Lung (tissue), 12 donors: ENCODE measurements around the gene ERC2. TPM values are rescaled to one million over a fixed set of nuclear protein-coding genes. Genes with fewer than 3 reads are reported as not detected.
A peak's percentile ranks its signal among the peaks of the same experiment; 100 is the strongest.
"Not testable (repeated sequence)": the region's sequence is repeated elsewhere in the genome, so short reads cannot be mapped to it uniquely, and the experiment has no call there.

Source experiments
- ATAC-seq: fragments of 200-7000 bp; cut with Tn5 transposase; one replicate; pipeline ENCODE4 v1.9.1; 2020; ENCODE audit warnings: moderate number of reproducible peaks; ENCODE audit not compliant: insufficient read depth, low FRiP score
- DNase-seq, 3 donors: peaks; one replicate each; pipeline ENCODE4 v3.0.0-alpha.2; 2013 to 2017
- H3K27ac ChIP-seq, 2 donors: one replicate each; pipeline ENCODE4 v1.5.1; 2013; ENCODE audit warnings: mild to moderate bottlenecking in 2 of 2, moderate library complexity in 2 of 2, control low read depth in 1 of 2, inconsistent platforms in 1 of 2, low read depth in 1 of 2, low read length in 1 of 2
- H3K27me3 ChIP-seq, 3 donors: one replicate each; pipeline ENCODE4 v1.5.1; 2013; ENCODE audit warnings: low read length in 2 of 3; ENCODE audit not compliant: control insufficient read depth in 3 of 3, insufficient read depth in 3 of 3
- H3K36me3 ChIP-seq, 4 donors: one replicate each; pipeline ENCODE4 v1.5.1; 2013; ENCODE audit warnings: low read length in 4 of 4, mild to moderate bottlenecking in 1 of 4, moderate library complexity in 1 of 4; ENCODE audit not compliant: control insufficient read depth in 4 of 4, insufficient read depth in 4 of 4
- H3K4me1 ChIP-seq, 5 donors: one replicate each; pipeline ENCODE4 v1.5.1; 2013; ENCODE audit warnings: low read length in 5 of 5, mild to moderate bottlenecking in 2 of 5, moderate library complexity in 1 of 5; ENCODE audit not compliant: control insufficient read depth in 5 of 5, insufficient read depth in 5 of 5
- H3K4me3 ChIP-seq: one replicate; pipeline ENCODE4 v1.5.1; 2013; ENCODE audit warnings: mild to moderate bottlenecking, control low read depth, moderate library complexity
- H3K9ac ChIP-seq, 2 donors: one replicate each; pipeline ENCODE4 v1.5.1; 2013; ENCODE audit warnings: low read length in 2 of 2, control low read depth in 1 of 2; ENCODE audit not compliant: insufficient read depth in 1 of 2
- H3K9me3 ChIP-seq, 4 donors: one replicate each; pipeline ENCODE4 v1.5.1; 2013; ENCODE audit warnings: low read length in 3 of 4, mild to moderate bottlenecking in 1 of 4, moderate library complexity in 1 of 4; ENCODE audit not compliant: control insufficient read depth in 4 of 4, insufficient read depth in 3 of 4
- CTCF ChIP-seq: IDR thresholded peaks from 2 replicates; pipeline ENCODE4 v1.5.1; 2012; ENCODE audit warnings: mild to moderate bottlenecking; ENCODE audit errors: control extremely low read depth, extremely low read depth
- WGBS, 2 donors: extraction: QIAGEN DNeasy Blood & Tissue Kit; methylation state at CpG; one replicate each; pipeline ENCODE4 v1.1.7; 2013; 5-methylcytosine and 5-hydroxymethylcytosine counted together
- polyA plus RNA-seq, 2 donors: library from polyadenylated mRNA; stranded (reverse); fragments of 200-250 nt; gene quantifications; one replicate each; pipeline ENCODE4 v1.2.1, GENCODE V29; 2013
- total RNA-seq, 2 donors: library from RNA; depleted of rRNA in 1 of 2; stranded (reverse); fragments of >200 nt in 1 of 2; gene quantifications; one replicate each; pipeline ENCODE4 v1.2.1, GENCODE V29; 2014 to 2021
- donor health status: control.
- donor health status: control.
- donor health status: Bipolar disorder and iron deficiency.
- donor health status: healthy.
- donor health status: DM: yes; HTN: yes; CAD: no.

ERC2 gene
- total and polyA plus RNA-seq, 4 donors: 0.20 to 3.5 (median 0.97) TPM

DNA sequence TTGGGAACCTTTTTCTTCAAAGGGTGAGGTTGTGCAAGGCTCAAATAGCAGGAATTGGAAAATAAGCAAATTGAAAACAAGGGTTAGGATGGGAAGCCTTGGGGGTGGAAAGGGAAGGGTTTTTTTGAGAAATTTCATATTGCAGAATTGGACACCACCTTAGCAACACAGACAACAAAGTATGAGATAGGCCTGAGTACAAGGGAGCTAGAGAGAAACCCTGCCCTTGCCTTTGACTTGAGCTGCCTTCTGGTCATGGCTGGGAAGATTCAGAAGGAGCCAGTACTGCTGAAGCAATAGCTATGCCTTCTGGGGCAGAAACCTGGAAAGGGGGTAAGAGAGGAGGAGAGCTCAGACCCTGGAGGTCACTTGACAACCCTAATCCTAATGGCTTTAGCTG lies 445.6 kb downstream of the ERC2 start:
- Histone ChIP-seq H3K27me3 (peaks cover 0 to 42% (median 15%) of the 10 kb centered on the region in 3 donors), H3K36me3 (no peaks in the 10 kb centered on the region), H3K9me3 (peaks cover 0 to 1% (median 0%) of the 10 kb centered on the region in 4 donors), H3K4me3 (no peak overlapping the region), H3K4me1 (peaks cover 0 to 16% (median 4%) of the 10 kb centered on the region in 5 donors), H3K9ac (no peak overlapping the region), H3K27ac (no peak overlapping the region)
- TF ChIP-seq CTCF: no peak
- ATAC-seq: no peak
- no peak for DNase-seq

DNA sequence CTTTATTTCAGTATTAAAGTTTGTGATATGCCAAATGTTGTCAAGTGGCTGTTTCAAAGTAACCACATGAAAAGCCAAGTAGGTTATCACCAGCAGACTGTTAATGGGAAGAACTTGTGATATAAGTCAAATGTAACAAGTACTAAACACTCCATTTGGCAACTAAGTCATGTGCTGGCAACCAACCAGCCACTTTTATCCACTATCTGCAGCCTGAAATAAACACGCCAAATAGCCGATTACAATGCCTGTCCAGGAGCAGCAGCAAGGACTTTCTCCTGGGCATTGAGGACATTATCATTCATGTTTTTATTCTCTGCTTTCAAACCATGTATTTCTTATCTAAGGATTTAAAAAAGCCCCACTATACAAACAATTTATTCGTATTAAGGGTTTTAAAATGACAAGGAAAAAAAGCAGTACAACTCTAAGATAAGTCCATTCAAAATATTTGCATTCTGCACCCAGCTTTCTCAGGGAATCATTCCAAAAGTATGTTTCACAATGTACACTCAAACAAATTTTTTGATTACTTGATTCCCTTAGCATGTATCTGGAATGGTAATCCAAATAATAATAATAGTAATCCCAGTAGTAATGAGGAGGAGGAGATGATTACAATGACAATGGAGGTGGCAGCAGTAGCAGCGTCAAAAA lies 448.6 kb downstream of the ERC2 start:
- Histone ChIP-seq H3K36me3 (no peaks in the 10 kb centered on the region), H3K4me3 (no peak overlapping the region), H3K9me3 (peaks cover 0 to 5% (median under 1%) of the 10 kb centered on the region in 4 donors), H3K27me3 (peaks cover 0 to 51% (median 24%) of the 10 kb centered on the region in 3 donors), H3K9ac (no peak overlapping the region), H3K4me1 (peaks cover 0 to 16% (median 4%) of the 10 kb centered on the region in 5 donors), H3K27ac (no peak overlapping the region)
- DNase-seq: peak; percentile 74 to 92 (median 88)
- WGBS, 2 donors: 51 to 59% methylated on average over 4 of the region's 4 CpGs
- ATAC-seq: no peak
- TF ChIP-seq CTCF: no peak

DNA sequence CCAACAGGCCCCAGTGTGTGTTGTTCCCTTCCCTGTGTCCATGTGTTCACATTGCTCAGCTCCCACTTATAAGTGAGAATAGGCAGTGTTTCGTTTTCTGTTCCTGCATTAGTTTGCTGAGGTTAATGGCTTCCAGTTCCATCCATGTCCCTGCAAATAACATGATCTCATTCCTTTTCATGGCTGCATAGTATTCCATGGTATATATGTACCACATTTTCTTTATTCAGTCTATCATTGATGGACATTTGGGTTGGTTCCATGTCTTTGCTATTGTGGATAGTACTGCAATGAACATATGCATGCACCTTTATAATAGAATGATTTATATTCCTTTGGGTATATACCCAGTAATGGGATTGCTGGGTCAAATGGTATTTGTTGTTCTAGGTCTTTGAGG lies 452.9 kb downstream of the ERC2 start:
- ATAC-seq, DNase-seq, H3K9ac ChIP-seq, H3K36me3 ChIP-seq, H3K4me3 ChIP-seq, H3K9me3 ChIP-seq, H3K27ac ChIP-seq: not testable (repeated sequence)
- 73 to 91% methylated on average over 1 of the region's 1 CpG for WGBS, 2 donors
- Histone ChIP-seq H3K27me3 (peaks cover 0 to 54% (median 15%) of the 10 kb centered on the region in 3 donors), H3K4me1 (peaks cover 0 to 11% (median 4%) of the 10 kb centered on the region in 5 donors)

DNA sequence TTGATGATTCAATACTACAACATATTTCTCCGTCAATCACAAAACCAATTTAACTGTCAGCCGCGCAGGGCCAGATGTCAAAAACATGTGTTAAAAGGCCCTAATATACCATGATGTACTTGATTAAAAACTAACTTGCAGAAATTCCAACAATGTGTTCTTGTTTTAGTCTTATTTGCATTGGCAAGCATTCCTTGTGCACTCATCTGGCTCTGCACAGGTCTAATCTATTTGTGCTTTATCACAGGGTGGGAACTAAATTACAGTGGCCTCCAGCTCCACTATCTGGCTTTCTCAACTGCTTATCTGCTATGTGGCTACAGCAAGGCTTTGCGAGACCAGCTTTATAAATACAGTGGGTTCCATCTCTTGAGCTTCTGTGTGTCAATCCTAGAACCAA lies 455.5 kb downstream of the ERC2 start:
- Histone ChIP-seq H3K27me3 (peaks cover 0 to 57% (median 15%) of the 10 kb centered on the region in 3 donors), H3K4me3 (no peak overlapping the region), H3K9ac (no peak overlapping the region), H3K36me3 (no peaks in the 10 kb centered on the region), H3K9me3 (peaks cover 0 to 5% (median 0%) of the 10 kb centered on the region in 4 donors), H3K4me1 (no peaks in the 10 kb centered on the region), H3K27ac (no peak overlapping the region)
- no peak for ATAC-seq
- no peak for DNase-seq
- no peak for TF ChIP-seq CTCF
- 81 to 95% methylated on average over 4 of the region's 4 CpGs for WGBS, 2 donors
